ENCODE results near the gene KCNK13. TPM values are rescaled to one million over a fixed set of nuclear protein-coding genes. Genes with fewer than 3 reads are reported as not detected.
"Not testable (repeated sequence)": the region's sequence is repeated elsewhere in the genome, so short reads cannot be mapped to it uniquely, and the experiment has no call there.

Gene KCNK13
- not detected for polyA plus RNA-seq (2013, experiment 1 of 2)
- polyA plus RNA-seq (2013, experiment 2 of 2) = 0.10 TPM

GRCh38 chr14:90061685-90062126, at the start of gene KCNK13:
Gene KCNK13 (plus strand): TSS chr14:90061994. CDS start chr14:90062206, 212 bp downstream.
- no peak within 1 kb of the TSS for H3K27ac ChIP-seq (ENCODE audit: low read depth, low read length, severe bottlenecking)
- H3K4me1 ChIP-seq (ENCODE audit: control insufficient read depth, insufficient read depth, low read length, poor library complexity, severe bottlenecking) = no peaks in the 10 kb centered on the region
- WGBS, 2 experiments (ENCODE audit: insufficient coverage in 2 of 2) = 1% methylated on average over 20 to 36 of the region's 52 CpGs
- H3K36me3 ChIP-seq (ENCODE audit: control insufficient read depth, insufficient read depth, low read length) = no peaks in the 10 kb centered on the region
- no peaks in the 10 kb centered on the region for H3K9me3 ChIP-seq (ENCODE audit: control insufficient read depth, low read length)
- H3K4me3 ChIP-seq (ENCODE audit: extremely low read depth, insufficient read depth, low read length, poor library complexity, severe bottlenecking) = peak within 1 kb of the TSS; percentile 33

GRCh38 chr14:90017371-90017770, 44.4 kb upstream of the KCNK13 start:
- peaks cover 79% of the 10 kb centered on the region for H3K36me3 ChIP-seq (ENCODE audit: control insufficient read depth, insufficient read depth, low read length)
- H3K4me3 ChIP-seq (ENCODE audit: extremely low read depth, insufficient read depth, low read length, poor library complexity, severe bottlenecking) = no peak overlapping the region
- peaks cover 7% of the 10 kb centered on the region for H3K4me1 ChIP-seq (ENCODE audit: control insufficient read depth, insufficient read depth, low read length, poor library complexity, severe bottlenecking)
- no peaks in the 10 kb centered on the region for H3K9me3 ChIP-seq (ENCODE audit: control insufficient read depth, low read length)
- no peak overlapping the region for H3K27ac ChIP-seq (ENCODE audit: low read depth, low read length, severe bottlenecking)
- 95 to 100% methylated on average over 4 of the region's 4 CpGs for WGBS, 2 experiments (ENCODE audit: insufficient coverage in 2 of 2)

DNA sequence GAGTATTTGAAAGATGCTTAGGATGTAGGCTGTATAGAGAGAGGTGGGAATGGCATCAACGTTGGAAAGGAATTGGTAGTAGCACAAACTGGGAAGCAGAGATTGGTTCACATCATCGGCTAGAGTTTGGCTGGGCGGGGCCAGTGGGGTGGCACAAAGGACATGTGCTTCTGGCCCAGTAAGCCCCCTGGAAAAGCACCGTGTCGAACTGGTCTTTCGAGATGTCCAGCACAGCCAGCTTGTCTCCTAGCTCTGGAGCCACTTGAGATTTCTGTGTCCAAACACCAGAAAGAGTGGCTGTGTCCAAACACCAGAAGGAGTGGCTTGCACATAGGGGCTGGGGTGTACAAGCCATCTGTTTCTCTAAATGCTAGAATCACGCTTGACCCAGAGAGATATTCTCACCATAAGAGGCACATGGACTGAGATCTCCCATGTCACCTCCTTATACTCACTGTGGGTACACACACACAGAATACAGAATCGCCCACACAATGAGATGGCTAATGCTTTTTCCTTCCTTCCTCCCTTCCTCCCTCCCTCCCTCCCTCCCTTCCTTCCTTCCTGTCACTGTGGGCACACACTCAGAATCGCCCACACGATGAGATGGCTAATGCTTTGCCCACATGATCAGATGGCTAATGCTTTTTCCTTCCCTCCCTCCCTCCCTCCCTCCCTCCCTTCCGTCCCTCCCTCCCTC, 41.8 kb upstream of the KCNK13 start:
- peaks cover 74% of the 10 kb centered on the region for H3K36me3 ChIP-seq (ENCODE audit: control insufficient read depth, insufficient read depth, low read length)
- WGBS, 2 experiments (ENCODE audit: insufficient coverage in 2 of 2) = 96 to 98% methylated on average over 8 to 10 of the region's 11 CpGs
- H3K27ac ChIP-seq (ENCODE audit: low read depth, low read length, severe bottlenecking) = no peak overlapping the region
- no peaks in the 10 kb centered on the region for H3K9me3 ChIP-seq (ENCODE audit: control insufficient read depth, low read length)
- H3K4me1 ChIP-seq (ENCODE audit: control insufficient read depth, insufficient read depth, low read length, poor library complexity, severe bottlenecking) = peaks cover 13% of the 10 kb centered on the region
- H3K4me3 ChIP-seq (ENCODE audit: extremely low read depth, insufficient read depth, low read length, poor library complexity, severe bottlenecking) = no peak overlapping the region

DNA sequence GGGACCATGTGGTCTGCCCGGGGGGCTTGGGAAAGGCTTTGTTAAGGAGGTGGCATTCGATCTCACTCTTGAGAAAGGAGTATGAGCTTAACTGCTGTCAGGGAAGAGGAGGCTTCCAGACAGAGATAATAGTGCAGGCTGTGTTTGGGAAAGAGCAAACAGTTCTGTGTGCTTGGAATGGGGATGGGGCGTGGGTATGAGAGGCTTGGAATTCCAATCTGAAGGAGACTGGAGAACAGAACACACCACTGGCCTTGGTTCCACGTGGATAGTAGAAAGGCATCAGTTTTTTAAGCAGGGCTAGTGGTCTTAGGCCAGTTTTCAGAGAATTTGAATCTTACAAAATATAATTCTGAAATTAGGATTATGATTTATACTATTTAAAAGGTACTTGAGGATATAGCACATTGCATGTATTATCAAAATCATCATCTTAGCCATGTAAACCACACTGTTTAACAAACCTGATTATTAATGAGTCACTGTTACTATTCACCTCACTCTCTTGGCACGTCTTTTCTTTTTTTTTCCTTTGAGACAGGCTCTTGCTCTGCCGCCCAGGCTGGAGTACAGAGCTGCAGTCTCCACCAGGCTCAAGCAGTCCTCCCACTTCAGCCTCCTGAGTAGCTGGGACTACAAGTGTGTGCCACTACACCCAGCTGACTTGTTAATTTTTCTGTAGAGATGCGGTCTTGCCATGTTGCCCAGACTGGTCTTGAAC, 38.5 kb upstream of the KCNK13 start:
- Histone ChIP-seq H3K9me3 (ENCODE audit: control insufficient read depth, low read length) (no peaks in the 10 kb centered on the region), H3K27ac (ENCODE audit: low read depth, low read length, severe bottlenecking) (peak overlapping the region; percentile 69), H3K4me3 (ENCODE audit: extremely low read depth, insufficient read depth, low read length, poor library complexity, severe bottlenecking) (no peak overlapping the region), H3K4me1 (ENCODE audit: control insufficient read depth, insufficient read depth, low read length, poor library complexity, severe bottlenecking) (peaks cover 6% of the 10 kb centered on the region), H3K36me3 (ENCODE audit: control insufficient read depth, insufficient read depth, low read length) (peaks cover 59% of the 10 kb centered on the region)
- WGBS, 2 experiments (ENCODE audit: insufficient coverage in 2 of 2) = 88 to 95% methylated on average over 5 to 6 of the region's 7 CpGs

DNA sequence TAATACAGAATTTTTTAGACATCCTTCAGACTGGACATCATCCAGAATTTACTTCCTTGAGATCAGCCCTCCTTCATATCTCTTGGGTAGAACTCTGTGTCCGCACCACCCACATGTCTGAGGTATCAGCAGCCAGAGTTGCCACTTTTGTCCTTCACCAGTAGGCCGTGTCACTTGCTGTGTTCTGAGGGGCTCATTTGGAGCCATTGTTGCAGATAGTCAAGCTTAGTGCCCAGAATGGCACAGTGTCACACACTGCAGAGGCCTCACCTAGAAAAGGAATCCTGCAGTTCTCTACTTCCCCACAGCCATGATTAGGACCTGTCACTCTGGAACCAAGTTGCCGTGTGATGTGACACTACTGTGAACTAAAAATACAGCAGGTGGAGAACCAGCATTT, 36.9 kb upstream of the KCNK13 start:
- H3K4me3 ChIP-seq (ENCODE audit: extremely low read depth, insufficient read depth, low read length, poor library complexity, severe bottlenecking) = no peak overlapping the region
- no peak overlapping the region for H3K27ac ChIP-seq (ENCODE audit: low read depth, low read length, severe bottlenecking)
- 77 to 91% methylated on average over 2 to 3 of the region's 3 CpGs for WGBS, 2 experiments (ENCODE audit: insufficient coverage in 2 of 2)
- H3K4me1 ChIP-seq (ENCODE audit: control insufficient read depth, insufficient read depth, low read length, poor library complexity, severe bottlenecking) = peaks cover 6% of the 10 kb centered on the region
- H3K36me3 ChIP-seq (ENCODE audit: control insufficient read depth, insufficient read depth, low read length) = peaks cover 49% of the 10 kb centered on the region
- no peaks in the 10 kb centered on the region for H3K9me3 ChIP-seq (ENCODE audit: control insufficient read depth, low read length)

DNA sequence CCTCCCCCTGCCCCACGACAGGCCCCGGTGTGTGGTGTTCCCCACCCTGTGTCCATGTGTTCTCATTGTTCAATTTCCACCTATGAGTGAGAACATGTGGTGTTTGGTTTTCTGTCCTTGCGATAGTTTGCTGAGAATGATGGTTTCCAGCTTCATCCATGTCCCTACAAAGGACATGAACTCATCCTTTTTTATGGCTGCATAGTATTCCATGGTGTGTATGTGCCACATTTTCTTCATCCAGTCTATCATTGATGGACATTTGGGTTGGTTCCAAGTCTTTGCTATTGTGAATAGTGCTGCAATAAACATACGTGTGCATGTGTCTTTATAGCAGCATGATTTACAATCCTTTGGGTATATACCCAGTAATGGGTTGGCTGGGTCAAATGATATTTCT, 35.2 kb upstream of the KCNK13 start:
- H3K9me3 ChIP-seq (ENCODE audit: control insufficient read depth, low read length); H3K4me1 ChIP-seq (ENCODE audit: control insufficient read depth, insufficient read depth, low read length, poor library complexity, severe bottlenecking); H3K4me3 ChIP-seq (ENCODE audit: extremely low read depth, insufficient read depth, low read length, poor library complexity, severe bottlenecking); H3K27ac ChIP-seq (ENCODE audit: low read depth, low read length, severe bottlenecking): not testable (repeated sequence)
- peaks cover 56% of the 10 kb centered on the region for H3K36me3 ChIP-seq (ENCODE audit: control insufficient read depth, insufficient read depth, low read length)
- no CpG with 5 or more reads among the region's 4 CpGs for WGBS, 2 experiments (ENCODE audit: insufficient coverage in 2 of 2)

DNA sequence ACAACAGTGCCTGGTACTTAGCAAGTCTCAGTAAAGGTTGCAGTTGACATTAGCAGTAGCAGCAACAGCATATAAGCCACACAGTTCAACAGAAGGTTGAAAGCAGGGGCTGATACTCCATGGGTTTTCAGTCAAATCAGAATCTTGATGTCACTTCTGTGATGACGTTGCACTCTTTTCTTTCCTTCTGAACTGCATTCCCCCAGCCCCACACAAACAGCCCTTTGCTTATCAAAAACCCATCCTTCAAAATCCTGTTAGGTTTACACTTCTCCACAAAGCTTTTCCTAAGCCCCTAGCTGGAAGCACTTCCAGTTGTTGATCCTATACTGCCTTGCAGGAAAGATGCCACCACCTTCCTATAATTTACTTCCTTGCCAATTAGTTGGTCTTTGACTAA, 34.0 kb upstream of the KCNK13 start:
- no peaks in the 10 kb centered on the region for H3K9me3 ChIP-seq (ENCODE audit: control insufficient read depth, low read length)
- peaks cover 1% of the 10 kb centered on the region for H3K4me1 ChIP-seq (ENCODE audit: control insufficient read depth, insufficient read depth, low read length, poor library complexity, severe bottlenecking)
- no peak overlapping the region for H3K27ac ChIP-seq (ENCODE audit: low read depth, low read length, severe bottlenecking)
- peaks cover 53% of the 10 kb centered on the region for H3K36me3 ChIP-seq (ENCODE audit: control insufficient read depth, insufficient read depth, low read length)
- H3K4me3 ChIP-seq (ENCODE audit: extremely low read depth, insufficient read depth, low read length, poor library complexity, severe bottlenecking) = no peak overlapping the region
- WGBS, 2 experiments (ENCODE audit: insufficient coverage in 2 of 2) = 91 to 100% methylated on average over 1 of the region's 1 CpG

DNA sequence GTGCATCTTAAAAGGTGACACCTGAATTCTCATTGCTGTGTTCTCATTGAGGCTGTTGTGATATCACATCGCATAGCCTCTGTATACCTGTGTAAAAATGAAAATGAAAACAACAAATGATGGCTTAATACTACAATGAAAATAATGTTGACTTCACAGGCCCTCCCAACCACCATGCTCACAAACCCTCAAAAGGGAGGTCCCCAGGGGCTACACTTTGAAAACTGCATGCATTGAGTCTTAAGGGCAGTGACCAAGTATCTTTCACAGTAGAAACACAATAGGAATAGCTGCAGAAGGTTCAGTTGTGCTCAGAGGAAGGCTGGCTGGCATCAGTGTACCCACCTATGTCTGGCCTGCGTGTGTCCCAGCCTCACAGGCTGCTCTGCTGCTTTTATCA, 27.6 kb upstream of the KCNK13 start:
- WGBS, 2 experiments (ENCODE audit: insufficient coverage in 2 of 2) = 88 to 100% methylated on average over 1 of the region's 2 CpGs
- H3K36me3 ChIP-seq (ENCODE audit: control insufficient read depth, insufficient read depth, low read length) = peaks cover 56% of the 10 kb centered on the region
- no peak overlapping the region for H3K27ac ChIP-seq (ENCODE audit: low read depth, low read length, severe bottlenecking)

DNA sequence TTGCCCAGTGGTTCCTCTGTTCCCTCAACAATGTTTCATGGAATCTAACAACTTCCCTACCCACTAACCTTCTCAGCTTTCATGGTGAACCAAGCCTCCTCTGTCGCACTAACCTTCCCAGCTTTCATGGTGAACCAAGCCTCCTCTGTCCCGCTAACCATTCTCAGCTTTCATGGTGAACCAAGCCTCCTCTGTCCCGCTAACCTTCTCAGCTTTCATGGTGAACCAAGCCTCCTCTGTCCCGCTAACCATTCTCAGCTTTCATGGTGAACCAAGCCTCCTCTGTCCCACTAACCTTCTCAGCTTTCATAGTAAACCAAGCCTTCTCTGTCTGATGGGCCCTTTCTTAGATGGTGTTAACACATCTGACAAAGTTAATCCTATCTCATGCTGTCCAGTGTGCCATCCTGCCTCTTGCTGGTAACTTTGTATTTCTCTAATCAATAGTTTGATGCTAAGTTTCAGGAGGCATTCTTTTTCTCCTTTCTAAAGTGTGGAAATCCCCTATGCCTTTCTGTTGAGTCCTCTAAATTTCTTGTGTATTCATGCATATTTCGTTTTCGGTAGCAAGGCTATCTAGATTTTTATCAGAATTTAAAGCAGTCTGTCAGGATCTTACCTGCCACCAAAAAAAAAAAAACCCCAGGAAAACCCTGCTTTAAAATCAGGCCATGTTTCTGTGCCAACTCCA, 26.8 kb upstream of the KCNK13 start:
- WGBS, 2 experiments (ENCODE audit: insufficient coverage in 2 of 2) = 94 to 96% methylated on average over 4 to 6 of the region's 6 CpGs
- H3K9me3 ChIP-seq (ENCODE audit: control insufficient read depth, low read length) = no peaks in the 10 kb centered on the region
- no peaks in the 10 kb centered on the region for H3K4me1 ChIP-seq (ENCODE audit: control insufficient read depth, insufficient read depth, low read length, poor library complexity, severe bottlenecking)
- H3K27ac ChIP-seq (ENCODE audit: low read depth, low read length, severe bottlenecking) = no peak overlapping the region
- peaks cover 52% of the 10 kb centered on the region for H3K36me3 ChIP-seq (ENCODE audit: control insufficient read depth, insufficient read depth, low read length)
- no peak overlapping the region for H3K4me3 ChIP-seq (ENCODE audit: extremely low read depth, insufficient read depth, low read length, poor library complexity, severe bottlenecking)

More for the DNA sequence above, 27.6 kb upstream of the KCNK13 start:
- no peaks in the 10 kb centered on the region for H3K9me3 ChIP-seq (ENCODE audit: control insufficient read depth, low read length)
- H3K4me1 ChIP-seq (ENCODE audit: control insufficient read depth, insufficient read depth, low read length, poor library complexity, severe bottlenecking) = no peaks in the 10 kb centered on the region
- no peak overlapping the region for H3K4me3 ChIP-seq (ENCODE audit: extremely low read depth, insufficient read depth, low read length, poor library complexity, severe bottlenecking)

DNA sequence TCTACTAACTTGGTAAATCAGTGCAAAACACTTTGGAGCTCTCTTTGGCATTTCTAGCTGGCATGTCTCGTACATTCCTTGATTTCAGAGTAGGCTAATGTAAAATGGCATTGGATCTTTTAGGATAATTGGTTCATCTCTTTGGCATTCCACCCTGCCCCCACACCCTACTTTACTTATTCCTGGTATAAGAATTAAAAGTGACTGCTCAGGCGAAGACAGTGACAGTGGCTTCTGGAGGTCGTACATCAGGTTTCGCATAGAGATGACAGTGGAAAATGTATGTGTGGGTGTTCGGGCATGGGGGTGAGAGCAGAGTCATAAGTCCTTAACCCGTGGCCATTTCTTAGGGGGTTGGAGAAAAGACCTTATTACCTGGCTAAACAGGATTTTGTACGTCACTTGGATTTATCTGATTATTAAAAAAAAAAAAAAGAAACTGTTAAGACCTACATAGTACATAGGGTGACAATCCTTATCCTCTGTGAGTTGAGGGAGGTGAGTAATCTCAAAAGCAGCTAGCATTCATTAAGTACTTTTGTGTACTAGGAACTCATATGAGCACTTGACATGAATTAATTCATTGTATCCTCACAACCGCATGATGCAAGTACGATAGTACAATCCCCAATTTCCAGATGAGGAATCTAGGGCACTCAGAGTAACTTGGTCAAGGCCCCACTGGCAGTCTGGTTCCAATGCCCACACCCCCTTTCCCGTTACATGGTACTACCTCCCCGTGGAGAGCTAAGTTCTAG, 22.4 kb upstream of the KCNK13 start:
- Histone ChIP-seq H3K4me3 (ENCODE audit: extremely low read depth, insufficient read depth, low read length, poor library complexity, severe bottlenecking) (no peak overlapping the region), H3K36me3 (ENCODE audit: control insufficient read depth, insufficient read depth, low read length) (peaks cover 43% of the 10 kb centered on the region), H3K4me1 (ENCODE audit: control insufficient read depth, insufficient read depth, low read length, poor library complexity, severe bottlenecking) (no peaks in the 10 kb centered on the region), H3K9me3 (ENCODE audit: control insufficient read depth, low read length) (no peaks in the 10 kb centered on the region), H3K27ac (ENCODE audit: low read depth, low read length, severe bottlenecking) (no peak overlapping the region)
- 92% methylated on average over 5 to 7 of the region's 11 CpGs for WGBS, 2 experiments (ENCODE audit: insufficient coverage in 2 of 2)

All from mesodermal cell (in vitro differentiated cells).